CD4-positive, alpha-beta T cell treated with Interleukin-4 for 1 hour (primary cell): Measurements from ENCODE around the gene PCGF1.
"Not testable (repeated sequence)": the region's sequence is repeated elsewhere in the genome, so short reads cannot be mapped to it uniquely, and the experiment has no call there.

ENCODE experiments used
- DNase-seq, 2 donors: peaks; one replicate each; pipeline ENCODE4 v3.0.0-alpha.2; 2020 to 2022

The PCGF1 gene

DNA sequence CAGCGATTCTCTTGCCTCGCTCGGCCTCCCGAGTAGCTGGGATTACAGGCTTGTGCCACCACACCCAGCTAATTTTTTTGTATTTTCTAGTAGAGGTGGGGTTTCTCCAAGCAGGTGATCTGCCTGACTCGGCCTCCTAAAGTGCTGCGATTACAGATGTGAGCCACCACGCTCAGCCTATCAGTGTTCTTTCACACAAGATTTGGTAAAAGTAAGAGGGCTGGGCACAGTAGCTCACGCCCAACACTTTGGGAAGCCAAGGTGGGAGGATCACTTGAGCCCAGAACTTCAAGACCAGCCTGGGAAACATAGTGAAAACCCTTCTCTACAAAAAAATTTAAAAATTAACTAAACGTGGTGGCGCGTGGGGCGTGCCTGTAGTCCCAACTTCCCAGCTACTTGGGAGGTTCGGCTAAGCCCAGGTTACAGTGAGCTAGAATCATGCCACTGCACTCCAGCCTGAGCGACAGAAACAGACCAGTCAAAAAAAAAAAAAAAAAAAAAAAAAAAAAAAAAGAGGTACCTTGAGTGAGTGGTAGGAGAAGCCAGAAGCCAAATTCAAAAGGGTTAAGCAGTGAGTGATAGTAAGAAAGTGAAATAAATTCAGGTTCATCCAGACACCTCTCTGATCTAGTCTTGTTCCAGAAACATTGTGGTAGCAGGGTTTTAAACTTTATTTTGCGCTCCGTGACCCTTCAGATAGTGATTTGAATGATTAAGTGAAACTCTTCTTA is 36.0 kb downstream of the PCGF1 start:
- DNase-seq, result no peak

GRCh38 chr2:74470742-74471141 is 36.8 kb downstream of the PCGF1 start:
- DNase-seq, result not testable (repeated sequence)

DNA sequence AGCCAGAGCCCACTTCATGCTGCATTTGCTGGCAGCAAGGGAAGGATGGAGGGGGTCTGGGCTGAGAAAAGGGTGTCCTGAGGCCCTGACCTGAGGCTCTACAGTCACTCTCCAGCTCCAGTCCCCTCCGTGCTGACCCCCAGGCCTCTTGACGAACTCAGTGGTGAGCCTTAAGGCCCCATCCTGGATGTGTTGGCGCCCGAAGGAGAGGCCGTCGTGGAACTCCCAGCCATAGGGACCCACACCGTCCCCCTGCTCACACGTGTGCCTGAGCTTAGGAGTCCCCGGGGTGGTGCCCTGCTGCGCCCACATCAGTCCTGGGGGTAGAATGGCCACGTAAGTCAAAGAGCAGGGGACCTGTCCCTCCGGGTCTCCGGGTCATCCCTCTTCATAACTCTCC is 43.1 kb downstream of the PCGF1 start:
- no peak for DNase-seq

DNA sequence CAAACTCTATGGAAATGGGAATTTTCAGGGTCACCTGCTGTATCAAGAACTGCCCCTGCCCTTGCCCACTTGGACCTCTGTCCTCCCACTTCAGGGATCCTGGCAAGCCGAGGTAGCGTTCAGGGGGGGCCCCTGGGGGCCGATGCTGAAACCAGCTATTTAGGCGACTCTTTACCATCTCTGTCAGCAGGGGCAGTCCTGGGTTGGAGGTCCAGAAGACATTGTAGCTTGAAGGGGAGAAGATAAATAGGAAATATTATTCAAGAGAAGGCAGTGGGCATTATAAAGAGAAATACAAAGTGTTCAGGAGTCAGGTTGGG is 44.7 kb downstream of the PCGF1 start:
- DNase-seq, result no peak

DNA sequence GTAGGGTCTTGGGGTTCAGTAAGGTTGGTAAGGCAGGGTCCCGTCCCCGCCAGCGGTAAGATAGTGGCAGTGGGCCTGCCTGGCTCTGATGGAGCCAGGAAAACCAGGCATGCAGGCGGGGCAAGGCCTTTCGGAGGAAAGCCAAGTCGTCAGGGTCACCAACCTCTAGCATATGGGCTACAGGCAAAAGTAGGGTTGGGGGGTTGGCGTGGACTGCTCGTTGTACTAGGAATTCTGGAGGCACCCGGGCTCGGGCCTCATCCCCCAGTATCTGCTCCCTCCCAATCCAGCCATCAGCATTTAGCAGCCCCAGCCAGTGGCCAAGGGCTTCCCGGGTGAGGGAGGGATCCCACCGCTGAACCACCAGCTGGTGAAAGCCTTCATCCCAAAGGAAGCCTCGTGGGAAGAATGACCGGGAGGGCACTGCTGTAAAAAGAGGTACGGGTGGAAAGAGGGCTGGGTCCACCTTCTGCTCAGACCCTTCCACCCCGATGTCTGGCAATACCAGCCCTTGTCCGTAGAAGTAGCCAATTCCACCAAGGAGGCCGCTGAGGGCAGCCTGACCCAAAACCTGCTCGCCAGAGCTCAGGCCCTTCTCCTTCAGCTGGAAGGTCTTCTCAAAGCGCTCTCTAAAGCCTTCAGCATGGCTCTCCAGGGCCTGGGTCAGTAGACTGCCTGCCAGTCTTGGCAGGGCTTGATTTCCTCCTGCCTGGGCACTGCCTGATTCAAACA is 45.3 kb downstream of the PCGF1 start:
- DNase-seq, result no peak

- DNase-seq, result no peak
Observed at GRCh38 chr2:74461187-74462053, 46.1 kb downstream of the PCGF1 start.

- DNase-seq, result not testable (repeated sequence)
Observed at GRCh38 chr2:74460187-74460586, 47.3 kb downstream of the PCGF1 start.

GRCh38 chr2:74459503-74460118 is 47.9 kb downstream of the PCGF1 start:
- not testable (repeated sequence) for DNase-seq

DNA sequence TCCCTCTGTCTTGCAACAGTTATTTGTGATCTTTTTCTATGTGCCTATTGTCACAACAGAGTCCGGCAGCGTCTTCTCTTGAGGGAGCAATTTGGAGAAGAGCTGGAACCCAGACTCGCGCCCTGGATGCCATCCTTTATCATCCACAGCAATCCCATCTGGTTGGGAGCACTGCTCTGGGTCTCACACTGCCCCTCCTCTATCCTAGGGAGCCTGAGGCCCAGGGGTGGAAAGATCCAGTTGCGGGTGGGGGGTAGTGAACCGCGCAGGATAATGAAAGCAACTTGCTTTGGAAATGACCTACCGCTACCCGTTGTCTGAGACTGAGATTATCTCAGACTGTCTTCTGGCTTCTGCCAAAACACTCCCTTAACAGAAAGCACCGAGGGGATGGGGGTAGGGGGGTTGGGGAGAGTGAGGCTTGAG is 48.5 kb downstream of the PCGF1 start:
- no peak for DNase-seq

DNA sequence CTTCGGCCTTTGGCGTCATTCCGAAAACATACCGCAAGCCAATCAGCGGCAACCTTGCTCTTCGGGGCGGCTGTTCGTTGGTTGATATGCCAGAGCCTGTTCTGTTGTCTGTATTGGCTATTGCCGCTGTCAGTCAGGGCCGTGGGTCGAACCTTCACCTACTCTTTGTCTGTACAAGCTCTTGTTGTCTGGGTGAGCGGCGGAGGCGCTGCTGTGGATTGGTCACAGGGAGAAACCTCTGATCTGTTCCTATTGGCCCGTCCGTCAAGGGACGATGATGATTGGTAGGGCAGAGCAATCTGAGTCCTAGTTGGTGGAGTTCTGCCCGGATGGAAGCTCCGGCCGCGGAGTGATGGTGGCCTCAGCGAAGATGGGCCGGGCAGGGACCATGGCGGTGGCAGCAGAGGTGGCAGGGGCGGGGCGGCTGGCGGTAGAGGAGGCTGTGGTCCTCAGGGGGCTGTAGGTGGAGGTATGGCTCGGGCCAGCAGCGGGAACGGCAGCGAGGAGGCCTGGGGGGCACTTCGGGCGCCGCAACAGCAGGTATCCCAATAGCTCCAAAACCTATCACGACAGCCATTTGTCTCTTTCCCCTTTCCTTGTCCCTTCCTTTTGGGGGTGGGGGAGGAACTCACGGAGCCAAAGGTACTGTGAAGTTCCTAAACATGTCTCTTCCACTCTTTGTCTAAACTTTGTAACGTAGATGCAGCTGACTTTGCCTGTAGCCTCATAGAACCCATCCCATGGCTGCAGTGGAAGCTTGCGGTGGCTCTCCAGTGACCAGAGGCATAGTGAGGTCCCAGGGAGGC is 49.2 kb downstream of the PCGF1 start, which contains the start of gene WBP1:
TSS of gene WBP1 (plus strand) at position 307 of the 806 bp plus-strand sequence. CDS start at position 472, 165 bp downstream.
- DNase-seq, result peak; percentile 100

DNA sequence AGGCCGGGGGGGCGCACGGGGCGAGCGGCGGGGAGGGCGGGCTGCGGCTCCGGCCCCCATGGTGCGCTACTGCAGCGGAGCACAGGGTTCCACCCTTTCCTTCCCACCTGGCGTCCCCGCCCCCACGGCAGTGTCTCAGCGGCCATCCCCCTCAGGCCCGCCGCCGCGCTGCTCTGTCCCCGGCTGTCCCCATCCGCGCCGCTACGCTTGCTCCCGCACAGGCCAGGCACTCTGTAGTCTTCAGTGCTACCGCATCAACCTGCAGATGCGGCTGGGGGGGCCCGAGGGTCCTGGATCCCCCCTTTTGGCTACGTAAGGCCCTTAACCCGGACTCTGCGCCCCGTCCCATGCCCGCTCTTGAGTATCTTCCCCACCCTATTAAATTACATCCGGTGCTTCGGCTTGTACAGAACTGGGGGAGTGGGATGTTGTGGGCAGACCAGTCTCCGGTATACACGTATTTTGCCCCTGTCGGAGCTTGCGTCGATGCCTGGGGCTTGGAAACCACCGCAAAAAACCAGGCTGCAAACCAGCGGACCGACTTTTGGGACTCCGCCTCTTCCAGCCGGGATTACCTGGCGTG is 49.9 kb downstream of the PCGF1 start:
- peak; percentile 87 for DNase-seq

DNA sequence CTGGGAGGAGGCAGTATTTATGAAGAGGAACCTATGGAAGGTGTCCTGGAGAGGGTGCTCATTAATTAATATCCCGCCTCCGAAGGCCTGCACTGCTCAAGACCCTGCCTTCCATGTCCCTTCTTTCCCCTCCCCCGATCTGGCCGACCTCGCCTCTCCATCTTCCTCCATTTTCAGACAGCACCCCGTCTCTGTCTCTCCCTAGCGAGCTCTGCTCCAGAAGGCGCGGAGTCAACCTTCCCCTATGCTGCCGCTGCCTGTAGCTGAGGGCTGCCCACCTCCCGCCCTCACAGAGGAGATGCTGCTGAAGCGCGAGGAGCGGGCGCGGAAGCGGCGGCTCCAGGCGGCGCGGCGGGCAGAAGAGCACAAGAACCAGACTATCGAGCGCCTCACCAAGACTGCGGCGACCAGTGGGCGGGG is 50.4 kb downstream of the PCGF1 start:
- no peak for DNase-seq
